GM19455 (cell line): Measurements from ENCODE around the gene SEC31B.

Experiments used
- ATAC-seq: cut with Tn5 transposase; IDR thresholded peaks from one replicate; pipeline ENCODE4 v1.9.1; 2021; ENCODE audit not compliant: unreplicated experiment

Gene SEC31B

GRCh38 chr10:100529475-100530298 lies 10.0 kb upstream of the SEC31B start, which contains the start of gene NDUFB8:
Gene NDUFB8 (minus strand): TSS chr10:100529871. CDS start chr10:100529851, 20 bp downstream.
- ATAC-seq, result peak; percentile 62

GRCh38 chr10:100528921-100529474 lies 9.3 kb upstream of the SEC31B start:
- ATAC-seq, result no peak

GRCh38 chr10:100528123-100528886 lies 8.6 kb upstream of the SEC31B start:
- no peak for ATAC-seq

GRCh38 chr10:100524638-100525037 lies 5.0 kb upstream of the SEC31B start:
- no peak for ATAC-seq

- no peak for ATAC-seq
These were observed 4.5 kb upstream of the SEC31B start for GRCh38 chr10:100524206-100524605.

GRCh38 chr10:100522945-100523344 lies 3.3 kb upstream of the SEC31B start:
- ATAC-seq, result no peak

GRCh38 chr10:100522107-100522801 lies 2.6 kb upstream of the SEC31B start:
- ATAC-seq, result no peak

GRCh38 chr10:100520811-100521210 lies 1.1 kb upstream of the SEC31B start:
- ATAC-seq, result no peak

GRCh38 chr10:100518761-100519241 lies 860 bp downstream of the SEC31B start:
- no peak for ATAC-seq

GRCh38 chr10:100516847-100517246 lies 2.8 kb downstream of the SEC31B start:
- ATAC-seq, result no peak

GRCh38 chr10:100515612-100516011 lies 4.0 kb downstream of the SEC31B start:
- ATAC-seq, result no peak

- ATAC-seq, result no peak
These were observed 8.9 kb downstream of the SEC31B start for GRCh38 chr10:100510533-100511308.

- no peak for ATAC-seq
These were observed 10.3 kb downstream of the SEC31B start for GRCh38 chr10:100509241-100509840.

GRCh38 chr10:100508691-100509150 lies 10.9 kb downstream of the SEC31B start:
- ATAC-seq, result no peak

GRCh38 chr10:100508266-100508665 lies 11.4 kb downstream of the SEC31B start:
- no peak for ATAC-seq

- no peak for ATAC-seq
These were observed 12.3 kb downstream of the SEC31B start for GRCh38 chr10:100507357-100507732.

- no peak for ATAC-seq
These were observed 12.9 kb downstream of the SEC31B start for GRCh38 chr10:100506596-100507356.

- no peak for ATAC-seq
These were observed 14.5 kb downstream of the SEC31B start for GRCh38 chr10:100505164-100505563.

GRCh38 chr10:100504096-100504495 lies 15.6 kb downstream of the SEC31B start:
- ATAC-seq, result no peak
